NT2/D1 (cell line): ENCODE results near the gene TMED8.

Experiments used
- YY1 ChIP-seq: IDR thresholded peaks from 2 replicates; pipeline ENCODE4 v1.6.1; 2011; ENCODE audit not compliant: insufficient read length, insufficient read depth
- ZNF274 ChIP-seq: IDR thresholded peaks from 2 replicates; pipeline ENCODE4 v1.6.1; 2011; ENCODE audit warnings: mild to moderate bottlenecking, low read depth, low read length

GRCh38 chr14:77324289-77324688 is 52.6 kb downstream of the TMED8 start:
- no peak for TF ChIP-seq ZNF274
- TF ChIP-seq YY1: no peak
